NB4 (cell line): Measurements from ENCODE around the gene MYT1.
"Not testable (repeated sequence)": the region's sequence is repeated elsewhere in the genome, so short reads cannot be mapped to it uniquely, and the experiment has no call there.

Experiments used
- DNase-seq: peaks from one replicate; pipeline ENCODE4 v3.0.0; 2010; ENCODE audit warnings: low read depth
- H3K4me3 ChIP-seq: one replicate; pipeline ENCODE4 v1.5.1; 2011; ENCODE audit warnings: mild to moderate bottlenecking, low read depth, low read length, moderate library complexity
- MYC ChIP-seq: IDR thresholded peaks from 2 replicates; pipeline ENCODE4 v1.6.1; 2011; ENCODE audit warnings: low read depth, low read length
- POLR2A ChIP-seq: IDR thresholded peaks from 2 replicates; pipeline ENCODE4 v1.6.1; 2011; ENCODE audit warnings: mild to moderate bottlenecking; ENCODE audit not compliant: insufficient read length; ENCODE audit errors: extremely low read depth
- TF ChIP-seq, protein P1 (sequence below): IDR thresholded peaks from one replicate; pipeline ENCODE4 v1.5.1; 2012; ENCODE audit warnings: low read depth, low read length
- TF ChIP-seq, protein P2 (sequence below): IDR thresholded peaks from 2 replicates; pipeline ENCODE4 v1.6.1; 2011; ENCODE audit warnings: low read depth, low read length

Gene MYT1

DNA sequence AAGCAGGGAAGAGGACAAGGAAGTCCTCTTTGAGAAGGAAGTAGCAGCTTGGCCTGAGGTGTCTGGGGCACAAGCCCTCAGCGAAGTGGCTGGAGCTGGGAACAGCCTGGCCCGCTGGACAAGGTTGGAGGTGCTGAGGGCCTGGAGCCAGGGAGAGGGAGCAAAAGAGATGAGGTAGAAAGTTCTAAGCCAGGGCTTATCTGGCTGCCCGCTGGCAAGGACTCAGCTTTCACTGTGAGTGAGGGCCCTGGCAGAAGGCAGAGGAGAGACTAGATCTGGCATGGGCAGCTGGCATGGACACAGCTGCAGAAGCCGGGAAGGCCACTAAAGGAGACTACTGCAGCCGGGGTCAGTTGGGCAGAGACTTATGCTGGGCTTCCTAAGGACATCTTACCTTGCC is 69.5 kb downstream of the MYT1 start:
- no peak for DNase-seq
- no peak overlapping the region for H3K4me3 ChIP-seq
- no peak for TF ChIP-seq POLR2A
- TF ChIP-seq, protein P1, sequence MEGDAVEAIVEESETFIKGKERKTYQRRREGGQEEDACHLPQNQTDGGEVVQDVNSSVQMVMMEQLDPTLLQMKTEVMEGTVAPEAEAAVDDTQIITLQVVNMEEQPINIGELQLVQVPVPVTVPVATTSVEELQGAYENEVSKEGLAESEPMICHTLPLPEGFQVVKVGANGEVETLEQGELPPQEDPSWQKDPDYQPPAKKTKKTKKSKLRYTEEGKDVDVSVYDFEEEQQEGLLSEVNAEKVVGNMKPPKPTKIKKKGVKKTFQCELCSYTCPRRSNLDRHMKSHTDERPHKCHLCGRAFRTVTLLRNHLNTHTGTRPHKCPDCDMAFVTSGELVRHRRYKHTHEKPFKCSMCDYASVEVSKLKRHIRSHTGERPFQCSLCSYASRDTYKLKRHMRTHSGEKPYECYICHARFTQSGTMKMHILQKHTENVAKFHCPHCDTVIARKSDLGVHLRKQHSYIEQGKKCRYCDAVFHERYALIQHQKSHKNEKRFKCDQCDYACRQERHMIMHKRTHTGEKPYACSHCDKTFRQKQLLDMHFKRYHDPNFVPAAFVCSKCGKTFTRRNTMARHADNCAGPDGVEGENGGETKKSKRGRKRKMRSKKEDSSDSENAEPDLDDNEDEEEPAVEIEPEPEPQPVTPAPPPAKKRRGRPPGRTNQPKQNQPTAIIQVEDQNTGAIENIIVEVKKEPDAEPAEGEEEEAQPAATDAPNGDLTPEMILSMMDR: no peak
- no peak for TF ChIP-seq MYC
- TF ChIP-seq, protein P2, sequence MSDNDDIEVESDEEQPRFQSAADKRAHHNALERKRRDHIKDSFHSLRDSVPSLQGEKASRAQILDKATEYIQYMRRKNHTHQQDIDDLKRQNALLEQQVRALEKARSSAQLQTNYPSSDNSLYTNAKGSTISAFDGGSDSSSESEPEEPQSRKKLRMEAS: no peak

- no peak overlapping the region for H3K4me3 ChIP-seq
- no peak for TF ChIP-seq POLR2A
- TF ChIP-seq MYC: no peak
- TF ChIP-seq, protein P2: no peak
- TF ChIP-seq, protein P1: no peak
- DNase-seq: no peak
These were observed 70.1 kb downstream of the MYT1 start for GRCh38 chr20:64234291-64234791.

GRCh38 chr20:64234921-64235565 is 70.8 kb downstream of the MYT1 start:
- not testable (repeated sequence) for H3K4me3 ChIP-seq, DNase-seq

DNA sequence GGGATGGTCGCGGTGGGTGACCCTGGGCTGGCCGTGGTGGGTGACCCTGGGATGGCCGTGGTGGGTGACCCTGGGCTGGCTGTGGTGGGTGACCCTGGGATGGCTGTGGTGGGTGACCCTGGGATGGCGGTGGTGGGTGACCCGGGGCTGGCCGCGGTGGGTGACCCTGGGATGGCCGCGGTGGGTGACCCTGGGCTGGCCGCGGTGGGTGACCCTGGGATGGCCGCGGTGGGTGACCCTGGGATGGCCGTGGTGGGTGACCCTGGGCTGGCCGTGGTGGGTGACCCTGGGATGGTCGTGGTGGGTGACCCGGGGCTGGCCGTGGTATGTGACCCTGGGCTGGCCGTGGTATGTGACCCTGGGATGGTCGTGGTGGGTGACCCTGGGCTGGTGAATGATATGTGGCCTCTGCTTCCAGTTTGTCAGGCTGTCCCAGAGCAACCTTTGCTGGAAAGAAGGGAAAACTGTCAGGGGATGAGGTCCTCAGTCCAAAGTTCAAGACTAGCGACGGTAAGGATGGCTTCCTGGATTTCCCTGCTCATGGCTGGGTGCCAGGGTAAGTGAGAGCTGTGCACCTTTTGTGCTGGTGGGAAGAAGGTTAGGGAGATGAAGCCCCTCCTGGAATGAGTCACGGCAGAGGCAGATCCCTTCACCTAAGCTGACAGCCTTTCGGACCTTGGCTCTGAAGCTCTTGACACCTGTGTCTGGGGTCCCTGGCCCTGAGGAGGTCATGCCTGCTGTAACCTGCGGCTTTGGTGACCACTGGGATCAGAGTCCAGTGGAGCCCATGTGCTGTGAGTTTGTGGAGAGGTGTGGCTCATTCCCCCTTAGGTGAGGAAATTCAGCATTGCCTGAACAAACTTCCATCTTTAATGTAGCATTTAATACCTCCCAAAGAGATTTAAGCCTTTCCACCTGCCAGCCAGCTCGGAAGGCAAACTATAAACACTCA is 72.2 kb downstream of the MYT1 start:
- no peak overlapping the region for H3K4me3 ChIP-seq
- TF ChIP-seq, protein P2: no peak
- TF ChIP-seq MYC (no peak), POLR2A (no peak)
- TF ChIP-seq, protein P1: no peak
- DNase-seq: no peak

- no peak for DNase-seq
- TF ChIP-seq, protein P2: no peak
- TF ChIP-seq POLR2A (no peak), MYC (no peak)
- TF ChIP-seq, protein P1: no peak
- no peak overlapping the region for H3K4me3 ChIP-seq
These were observed 73.1 kb downstream of the MYT1 start for GRCh38 chr20:64237316-64237715.

- TF ChIP-seq, protein P1: no peak
- TF ChIP-seq POLR2A: no peak
- TF ChIP-seq MYC: no peak
- TF ChIP-seq, protein P2: no peak
- no peak for DNase-seq
- no peak overlapping the region for H3K4me3 ChIP-seq
These were observed 74.0 kb downstream of the MYT1 start for GRCh38 chr20:64238115-64238825.
